Liver (tissue), 3 donors: ENCODE measurements around the gene CCDC138.

Experiments
- REST ChIP-seq: IDR thresholded peaks from 2 replicates; pipeline ENCODE4 v1.6.1; 2016; ENCODE audit warnings: antibody characterized with exemption, mild to moderate bottlenecking
- TAF1 ChIP-seq: conservative IDR thresholded peaks from 2 replicates; pipeline ENCODE4 v1.6.1; 2016; ENCODE audit warnings: antibody characterized with exemption, mild to moderate bottlenecking
- TF ChIP-seq, protein P1 (sequence below): fragments of 150-350 bp; IDR thresholded peaks from 2 replicates; pipeline ENCODE4 v1.5.1; 2017; ENCODE audit warnings: improper control_type of control experiment, low read depth, low read length; ENCODE audit not compliant: missing input control
- TF ChIP-seq, protein P2 (sequence below): IDR thresholded peaks from 2 replicates; pipeline ENCODE4 v1.6.1; 2016; ENCODE audit warnings: antibody characterized with exemption
- donor health status: healthy.
- donor health status: healthy.

DNA sequence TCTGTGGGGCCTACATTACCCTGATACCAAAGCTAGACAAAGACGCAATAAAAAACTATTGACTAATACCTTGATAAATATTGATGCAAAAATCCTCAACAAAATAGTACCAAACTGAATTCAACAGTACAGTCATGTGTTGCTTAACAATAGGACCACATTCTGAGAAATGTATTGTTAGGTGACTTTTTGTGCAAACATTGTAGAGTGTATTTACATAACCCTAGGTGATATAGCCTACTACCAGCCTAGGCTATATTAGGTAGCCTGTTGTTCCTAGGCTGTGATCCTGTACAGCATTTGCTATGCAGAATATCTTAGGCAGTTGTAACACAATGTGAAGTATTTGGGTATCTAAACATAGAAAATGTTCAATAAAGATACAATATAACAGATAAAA lies 36.7 kb downstream of the CCDC138 start:
- TF ChIP-seq, protein P1, sequence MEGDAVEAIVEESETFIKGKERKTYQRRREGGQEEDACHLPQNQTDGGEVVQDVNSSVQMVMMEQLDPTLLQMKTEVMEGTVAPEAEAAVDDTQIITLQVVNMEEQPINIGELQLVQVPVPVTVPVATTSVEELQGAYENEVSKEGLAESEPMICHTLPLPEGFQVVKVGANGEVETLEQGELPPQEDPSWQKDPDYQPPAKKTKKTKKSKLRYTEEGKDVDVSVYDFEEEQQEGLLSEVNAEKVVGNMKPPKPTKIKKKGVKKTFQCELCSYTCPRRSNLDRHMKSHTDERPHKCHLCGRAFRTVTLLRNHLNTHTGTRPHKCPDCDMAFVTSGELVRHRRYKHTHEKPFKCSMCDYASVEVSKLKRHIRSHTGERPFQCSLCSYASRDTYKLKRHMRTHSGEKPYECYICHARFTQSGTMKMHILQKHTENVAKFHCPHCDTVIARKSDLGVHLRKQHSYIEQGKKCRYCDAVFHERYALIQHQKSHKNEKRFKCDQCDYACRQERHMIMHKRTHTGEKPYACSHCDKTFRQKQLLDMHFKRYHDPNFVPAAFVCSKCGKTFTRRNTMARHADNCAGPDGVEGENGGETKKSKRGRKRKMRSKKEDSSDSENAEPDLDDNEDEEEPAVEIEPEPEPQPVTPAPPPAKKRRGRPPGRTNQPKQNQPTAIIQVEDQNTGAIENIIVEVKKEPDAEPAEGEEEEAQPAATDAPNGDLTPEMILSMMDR, result no peak
- no peak for TF ChIP-seq TAF1
- TF ChIP-seq, protein P2, sequence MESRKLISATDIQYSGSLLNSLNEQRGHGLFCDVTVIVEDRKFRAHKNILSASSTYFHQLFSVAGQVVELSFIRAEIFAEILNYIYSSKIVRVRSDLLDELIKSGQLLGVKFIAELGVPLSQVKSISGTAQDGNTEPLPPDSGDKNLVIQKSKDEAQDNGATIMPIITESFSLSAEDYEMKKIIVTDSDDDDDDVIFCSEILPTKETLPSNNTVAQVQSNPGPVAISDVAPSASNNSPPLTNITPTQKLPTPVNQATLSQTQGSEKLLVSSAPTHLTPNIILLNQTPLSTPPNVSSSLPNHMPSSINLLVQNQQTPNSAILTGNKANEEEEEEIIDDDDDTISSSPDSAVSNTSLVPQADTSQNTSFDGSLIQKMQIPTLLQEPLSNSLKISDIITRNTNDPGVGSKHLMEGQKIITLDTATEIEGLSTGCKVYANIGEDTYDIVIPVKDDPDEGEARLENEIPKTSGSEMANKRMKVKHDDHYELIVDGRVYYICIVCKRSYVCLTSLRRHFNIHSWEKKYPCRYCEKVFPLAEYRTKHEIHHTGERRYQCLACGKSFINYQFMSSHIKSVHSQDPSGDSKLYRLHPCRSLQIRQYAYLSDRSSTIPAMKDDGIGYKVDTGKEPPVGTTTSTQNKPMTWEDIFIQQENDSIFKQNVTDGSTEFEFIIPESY, result no peak
- no peak for TF ChIP-seq REST
